A549 (cell line): ENCODE measurements around the gene MCTP2. TPM values are rescaled to one million over a fixed set of nuclear protein-coding genes. Genes with fewer than 3 reads are reported as not detected.

Experiments
- ATAC-seq, 2 experiments: fragments of 200-7000 bp in 1 of 2; fragments of >200 bp in 1 of 2; cut with Nextera tagmentation in 1 of 2; cut with Tn5 transposase in 1 of 2; 3 replicates each; pipeline versions ENCODE4 v1.8.0 to v1.9.1; 2018 to 2020; ENCODE audit warnings: mild to moderate bottlenecking in 1 of 2, moderate library complexity in 1 of 2
- CTCF ChIA-PET: fragments of 300-600 bp; sonication (Branson Sonifier 250); formaldehyde crosslinking; extraction: SDS; loops from one replicate; lab custom pipeline; 2021; ENCODE audit warnings: antibody characterized with exemption, inconsistent platforms; lab: Yijun Ruan, JAX
- POLR2A ChIA-PET: fragments of 350-600 bp; formaldehyde crosslinking; extraction: SDS; loops from one replicate; lab custom pipeline; 2021; ENCODE audit warnings: antibody characterized with exemption, inconsistent platforms; lab: Yijun Ruan, JAX
- DNase-seq, 2 experiments: peaks; one replicate each; pipeline versions ENCODE4 v3.0.0 to v3.0.0-alpha.2; 2011 to 2016; ENCODE audit warnings: low read depth in 1 of 2, low spot score in 1 of 2
- FAIRE-seq: peaks from 2 replicates; lab custom pipeline; 2011; peaks lifted over from hg19 to GRCh38; lab: Jason Lieb, UNC
- H3K27ac ChIP-seq, 2 experiments: fragments of >200 bp; sonication (Bioruptor Twin); formaldehyde crosslinking; 3 replicates each; pipeline ENCODE4 v1.5.1; 2016 to 2017
- H3K4me1 ChIP-seq: fragments of >200 bp; sonication (Bioruptor Twin); formaldehyde crosslinking; 3 replicates; pipeline ENCODE4 v1.6.1; 2016
- H3K4me2 ChIP-seq: fragments of >200 bp; sonication (Bioruptor Twin); formaldehyde crosslinking; 3 replicates; pipeline ENCODE4 v1.6.1; 2016
- H3K4me3 ChIP-seq: fragments of >200 bp; sonication (Bioruptor Twin); formaldehyde crosslinking; 3 replicates; pipeline ENCODE4 v1.5.1; 2016
- H3K9me3 ChIP-seq: fragments of >200 bp; sonication (Bioruptor Twin); formaldehyde crosslinking; 3 replicates; pipeline ENCODE4 v1.6.1; 2016
- BHLHE40 ChIP-seq: IDR thresholded peaks from 2 replicates; pipeline ENCODE4 v1.6.1; 2012; ENCODE audit warnings: low read depth, low read length, inconsistent platforms
- CBX2 ChIP-seq: fragments of 200-600 bp; sonication (generic); IDR thresholded peaks from 2 replicates; pipeline ENCODE4 v1.6.1; 2016; ENCODE audit warnings: low read depth, mild to moderate bottlenecking, borderline replicate concordance
- CHD2 ChIP-seq: fragments of 150-350 bp; IDR thresholded peaks from 2 replicates; pipeline ENCODE4 v1.6.1; 2014; ENCODE audit warnings: low read length; ENCODE audit not compliant: partially characterized antibody
- E2F6 ChIP-seq: IDR thresholded peaks from 2 replicates; pipeline ENCODE4 v1.6.1; 2012; ENCODE audit warnings: low read depth, borderline replicate concordance
- EHMT2 ChIP-seq: fragments of 200-600 bp; sonication (generic); IDR thresholded peaks from 2 replicates; pipeline ENCODE4 v1.6.1; 2016; ENCODE audit warnings: antibody characterized with exemption, low read depth, mild to moderate bottlenecking, moderate library complexity
- ESRRA ChIP-seq: fragments of 150-350 bp; IDR thresholded peaks from 2 replicates; pipeline ENCODE4 v1.6.1; 2014; ENCODE audit warnings: mild to moderate bottlenecking, low read length, borderline replicate concordance
- FOSB ChIP-seq: fragments of 250-450 bp; sonication (Bioruptor Pico); IDR thresholded peaks from 2 replicates; pipeline ENCODE4 v1.5.0; 2020; ENCODE audit warnings: mild to moderate bottlenecking, moderate library complexity
- FOSL2 ChIP-seq, 2 experiments: fragments of 450-650 bp in 1 of 2; fragments of >200 bp in 1 of 2; sonication (Bioruptor Twin) in 1 of 2; formaldehyde crosslinking; IDR thresholded peaks; 2 replicates each; pipeline versions ENCODE4 v1.5.0 to v1.6.1; 2016 to 2020; ENCODE audit warnings: mild to moderate bottlenecking in 1 of 2, moderate library complexity in 1 of 2
- HOXB5 ChIP-seq: fragments of 250-450 bp; sonication (Bioruptor Pico); IDR thresholded peaks from 2 replicates; pipeline ENCODE4 v1.5.0; 2020; ENCODE audit warnings: mild to moderate bottlenecking, moderate library complexity
- JUNB ChIP-seq: fragments of >200 bp; sonication (Bioruptor Twin); formaldehyde crosslinking; IDR thresholded peaks from 2 replicates; pipeline ENCODE4 v1.6.1; 2016
- KDM5A ChIP-seq: fragments of 200-600 bp; sonication (generic); IDR thresholded peaks from 2 replicates; pipeline ENCODE4 v1.6.1; 2016; ENCODE audit warnings: antibody characterized with exemption, mild to moderate bottlenecking
- RAD21 ChIP-seq, 2 experiments: fragments of >200 bp in 1 of 2; sonication (Bioruptor Twin) in 1 of 2; formaldehyde crosslinking in 1 of 2; IDR thresholded peaks in 1 of 2; conservative IDR thresholded peaks in 1 of 2; 2 replicates in 1 of 2; 3 replicates in 1 of 2; pipeline ENCODE4 v1.6.1; 2012 to 2018; ENCODE audit warnings: inconsistent platforms in 1 of 2
- RARB ChIP-seq: fragments of 250-450 bp; sonication (Bioruptor Pico); IDR thresholded peaks from 2 replicates; pipeline ENCODE4 v1.8.0; 2021; ENCODE audit warnings: mild to moderate bottlenecking, moderate library complexity
- REST ChIP-seq: fragments of 200-600 bp; sonication (generic); IDR thresholded peaks from 2 replicates; pipeline ENCODE4 v1.6.1; 2016; ENCODE audit warnings: antibody characterized with exemption, mild to moderate bottlenecking, moderate library complexity
- SREBF2 ChIP-seq: fragments of 450-650 bp; IDR thresholded peaks from 2 replicates; pipeline ENCODE4 v1.6.1; 2014; ENCODE audit warnings: mild to moderate bottlenecking, moderate library complexity
- TP53 ChIP-seq: fragments of 250-450 bp; sonication (Bioruptor Pico); IDR thresholded peaks from 2 replicates; pipeline ENCODE4 v1.5.0; 2021; ENCODE audit warnings: mild to moderate bottlenecking, moderate library complexity
- ZSCAN20 ChIP-seq: fragments of 250-450 bp; sonication (Bioruptor Pico); IDR thresholded peaks from 2 replicates; pipeline ENCODE4 v1.8.0; 2022; ENCODE audit warnings: mild to moderate bottlenecking, moderate library complexity
- WGBS: methylation state at CpG from one replicate; pipeline ENCODE4 v1.1.6; 2017; ENCODE audit errors: missing lambda C conversion rate; 5-methylcytosine and 5-hydroxymethylcytosine counted together
- polyA plus RNA-seq, 4 experiments: library from polyadenylated mRNA; depleted of rRNA in 3 of 4; stranded (reverse); fragments of >200 nt; fragmentation: RNase III in 1 of 4; extraction: RNeasy Plus Mini Kit Qiagen cat#74134 plus additional on column Dnase treatment in 1 of 4; gene quantifications; 2 replicates in 3 of 4; 3 replicates in 1 of 4; pipeline ENCODE4 v1.2.3, GENCODE V29; 2011 to 2017
- TF ChIP-seq, protein P1 (sequence below): fragments of 250-450 bp; sonication (Bioruptor Pico); IDR thresholded peaks from 2 replicates; pipeline ENCODE4 v1.5.0; 2021; ENCODE audit warnings: mild to moderate bottlenecking, moderate library complexity, borderline replicate concordance
- TF ChIP-seq, protein P2 (sequence below): IDR thresholded peaks from 2 replicates; pipeline ENCODE4 v1.6.1; 2012

Gene MCTP2
- polyA plus RNA-seq, 2 of the 4 experiments (the other 2 are of a cell fraction), result not detected

DNA sequence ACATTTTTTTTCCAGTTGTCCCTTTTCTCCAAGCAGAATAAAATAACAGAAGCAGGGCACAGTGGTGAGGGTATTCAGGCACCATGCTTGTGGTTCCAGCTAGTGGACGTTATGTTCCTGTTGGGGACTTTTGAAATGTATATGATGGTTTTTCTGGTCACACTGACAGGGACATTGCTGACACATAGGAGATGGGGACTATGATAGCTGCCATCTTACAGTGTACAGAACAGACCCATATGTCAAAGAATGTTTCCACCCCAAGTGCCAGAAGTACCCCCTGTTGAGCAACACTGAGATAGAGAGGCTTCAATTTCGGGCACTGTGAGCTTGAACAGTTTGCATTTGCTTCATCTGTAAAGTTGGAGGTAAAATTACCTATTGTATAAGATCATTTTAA lies 38.6 kb downstream of the MCTP2 start:
- CTCF ChIA-PET, result no interaction called here
- WGBS, result 3% methylated on average over 2 of the region's 2 CpGs
- ATAC-seq, result no peak

DNA sequence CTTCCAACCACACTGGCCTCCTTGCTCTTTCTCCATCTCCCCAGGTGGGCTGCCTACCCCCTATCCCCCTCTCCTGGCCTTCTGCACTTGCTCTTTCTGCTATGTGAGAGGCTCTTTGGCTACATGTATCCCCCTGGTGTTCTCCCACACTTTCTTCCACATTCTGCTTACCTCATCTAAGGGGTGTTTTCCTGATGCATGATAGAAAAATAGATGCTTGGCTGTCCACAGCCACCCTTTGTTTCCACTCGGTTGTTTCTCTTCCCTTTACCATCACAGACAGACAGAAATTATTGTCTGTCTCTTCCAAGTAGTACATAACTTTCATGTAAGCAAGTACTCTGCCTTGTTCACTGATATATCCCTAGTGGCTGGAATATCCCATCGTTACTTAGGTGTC lies 39.2 kb downstream of the MCTP2 start:
- Histone ChIP-seq H3K4me1 (no peaks in the 10 kb centered on the region), H3K4me2 (no peak overlapping the region), H3K4me3 (no peak overlapping the region), H3K9me3 (0 out of 3 replicates have a peak, but pooled peaks cover 3% of the 10 kb centered on the region), H3K27ac (no peak overlapping the region)
- ChIA-PET POLR2A (no interaction called here), CTCF (no interaction called here)
- FAIRE-seq (no peak), DNase-seq (no peak), ATAC-seq (no peak)
- WGBS, result 3% methylated on average over 2 of the region's 2 CpGs
- TF ChIP-seq CBX2, result no peak
- TF ChIP-seq JUNB, result no peak
- no peak for TF ChIP-seq CHD2
- no peak for TF ChIP-seq RARB (CRISPR knock-in tag)
- TF ChIP-seq, protein P1, sequence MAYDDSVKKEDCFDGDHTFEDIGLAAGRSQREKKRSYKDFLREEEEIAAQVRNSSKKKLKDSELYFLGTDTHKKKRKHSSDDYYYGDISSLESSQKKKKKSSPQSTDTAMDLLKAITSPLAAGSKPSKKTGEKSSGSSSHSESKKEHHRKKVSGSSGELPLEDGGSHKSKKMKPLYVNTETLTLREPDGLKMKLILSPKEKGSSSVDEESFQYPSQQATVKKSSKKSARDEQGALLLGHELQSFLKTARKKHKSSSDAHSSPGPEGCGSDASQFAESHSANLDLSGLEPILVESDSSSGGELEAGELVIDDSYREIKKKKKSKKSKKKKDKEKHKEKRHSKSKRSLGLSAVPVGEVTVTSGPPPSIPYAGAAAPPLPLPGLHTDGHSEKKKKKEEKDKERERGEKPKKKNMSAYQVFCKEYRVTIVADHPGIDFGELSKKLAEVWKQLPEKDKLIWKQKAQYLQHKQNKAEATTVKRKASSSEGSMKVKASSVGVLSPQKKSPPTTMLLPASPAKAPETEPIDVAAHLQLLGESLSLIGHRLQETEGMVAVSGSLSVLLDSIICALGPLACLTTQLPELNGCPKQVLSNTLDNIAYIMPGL, result no peak
- no peak for TF ChIP-seq E2F6
- no peak for TF ChIP-seq REST
- no peak for TF ChIP-seq ZSCAN20
- TF ChIP-seq ESRRA, result no peak

More for the DNA sequence above, 38.6 kb downstream of the MCTP2 start:
- no peak for DNase-seq
- POLR2A ChIA-PET, result no interaction called here
- no peak for FAIRE-seq
- Histone ChIP-seq H3K27ac (no peak overlapping the region), H3K4me1 (no peaks in the 10 kb centered on the region), H3K4me2 (no peak overlapping the region), H3K9me3 (0 out of 3 replicates have a peak, but pooled peaks cover 3% of the 10 kb centered on the region), H3K4me3 (no peak overlapping the region)
- TF ChIP-seq CBX2 (no peak), RARB (CRISPR knock-in tag) (no peak), FOSB (CRISPR knock-in tag) (no peak), FOSL2 (IDR thresholded peaks at IDR 0.05) (no peak), FOSL2 (CRISPR knock-in tag; IDR thresholded peaks at IDR 0.05) (no peak), EHMT2 (no peak)

DNA sequence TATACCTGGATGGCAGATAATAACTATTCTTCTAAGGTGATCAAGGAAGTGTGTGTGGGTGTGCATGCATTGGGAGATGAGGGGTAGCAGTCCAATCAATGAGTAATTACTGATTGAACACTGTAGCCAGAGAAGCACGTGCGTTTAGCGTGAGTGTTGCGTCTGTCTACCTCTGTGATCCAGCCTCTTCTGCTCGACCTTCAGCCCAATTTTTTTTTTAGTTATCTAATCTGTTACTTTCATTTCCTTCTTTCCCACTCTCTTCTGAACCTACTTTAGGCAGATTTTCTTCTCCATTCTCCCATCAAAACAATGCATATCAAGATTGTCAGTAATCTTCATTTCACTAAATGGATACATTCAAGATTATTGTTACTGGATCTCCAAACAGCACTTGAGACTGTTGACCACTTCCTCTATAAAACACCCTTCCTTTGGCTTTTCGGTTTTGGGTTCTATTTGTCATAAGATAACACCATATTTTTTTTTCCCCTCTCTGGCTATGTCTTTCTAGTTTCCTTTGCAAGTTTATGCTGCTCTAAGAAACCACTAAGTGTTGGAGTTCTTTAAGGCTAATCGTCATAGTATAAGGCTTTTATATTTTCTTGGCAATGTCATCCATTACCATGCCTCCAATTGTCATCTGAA lies 41.0 kb downstream of the MCTP2 start:
- POLR2A ChIA-PET, result no interaction called here
- Histone ChIP-seq H3K4me3 (no peak overlapping the region), H3K9me3 (0 out of 3 replicates have a peak, but pooled peaks cover 3% of the 10 kb centered on the region), H3K4me2 (no peak overlapping the region), H3K27ac (no peak overlapping the region), H3K4me1 (no peaks in the 10 kb centered on the region)
- ATAC-seq (no peak), DNase-seq (no peak), FAIRE-seq (no peak)
- 21% methylated on average over 7 of the region's 7 CpGs for WGBS
- CTCF ChIA-PET, result no interaction called here
- TF ChIP-seq KDM5A (no peak), TP53 (CRISPR knock-in tag) (no peak), SREBF2 (no peak), HOXB5 (no peak), ZSCAN20 (no peak), RAD21 (conservative IDR thresholded peaks at IDR 0.05 in 1 of 2, IDR thresholded peaks at IDR 0.05 in 1 of 2) (no peak), BHLHE40 (no peak)
- TF ChIP-seq, protein P2, sequence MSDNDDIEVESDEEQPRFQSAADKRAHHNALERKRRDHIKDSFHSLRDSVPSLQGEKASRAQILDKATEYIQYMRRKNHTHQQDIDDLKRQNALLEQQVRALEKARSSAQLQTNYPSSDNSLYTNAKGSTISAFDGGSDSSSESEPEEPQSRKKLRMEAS, result no peak
